ENCODE measurements around the gene MTM1. TPM values are rescaled to one million over a fixed set of nuclear protein-coding genes. Genes with fewer than 3 reads are reported as not detected.

MTM1 gene
- polyA plus RNA-seq, 1 donor from 2014 or later: 7.1 TPM

DNA sequence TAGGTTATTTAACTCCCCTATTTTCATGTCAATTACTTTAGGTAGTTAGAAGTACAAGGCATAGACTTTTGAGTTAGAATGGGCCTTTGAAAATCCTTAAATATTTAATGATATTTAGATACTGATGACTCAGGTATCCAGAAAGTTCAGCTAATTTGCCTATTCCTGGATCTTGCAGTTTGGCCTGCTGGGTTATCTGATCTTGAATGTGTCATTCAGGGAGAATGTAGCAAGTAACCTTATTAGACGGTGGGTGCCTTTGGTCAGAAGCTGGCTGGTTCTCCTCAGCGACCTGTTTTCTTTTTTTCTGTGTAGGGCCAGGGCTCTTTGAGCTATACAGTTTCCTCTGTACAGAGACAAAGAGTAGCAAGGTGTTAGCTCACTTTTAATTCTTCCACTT, 42.0 kb downstream of the MTM1 start:
- TF ChIP-seq, protein P1, sequence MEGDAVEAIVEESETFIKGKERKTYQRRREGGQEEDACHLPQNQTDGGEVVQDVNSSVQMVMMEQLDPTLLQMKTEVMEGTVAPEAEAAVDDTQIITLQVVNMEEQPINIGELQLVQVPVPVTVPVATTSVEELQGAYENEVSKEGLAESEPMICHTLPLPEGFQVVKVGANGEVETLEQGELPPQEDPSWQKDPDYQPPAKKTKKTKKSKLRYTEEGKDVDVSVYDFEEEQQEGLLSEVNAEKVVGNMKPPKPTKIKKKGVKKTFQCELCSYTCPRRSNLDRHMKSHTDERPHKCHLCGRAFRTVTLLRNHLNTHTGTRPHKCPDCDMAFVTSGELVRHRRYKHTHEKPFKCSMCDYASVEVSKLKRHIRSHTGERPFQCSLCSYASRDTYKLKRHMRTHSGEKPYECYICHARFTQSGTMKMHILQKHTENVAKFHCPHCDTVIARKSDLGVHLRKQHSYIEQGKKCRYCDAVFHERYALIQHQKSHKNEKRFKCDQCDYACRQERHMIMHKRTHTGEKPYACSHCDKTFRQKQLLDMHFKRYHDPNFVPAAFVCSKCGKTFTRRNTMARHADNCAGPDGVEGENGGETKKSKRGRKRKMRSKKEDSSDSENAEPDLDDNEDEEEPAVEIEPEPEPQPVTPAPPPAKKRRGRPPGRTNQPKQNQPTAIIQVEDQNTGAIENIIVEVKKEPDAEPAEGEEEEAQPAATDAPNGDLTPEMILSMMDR (IDR thresholded peaks at IDR 0.05; ENCODE audit: poor library complexity, severe bottlenecking): no peak
- no peak for TF ChIP-seq RAD21 (conservative IDR thresholded peaks at IDR 0.05)
- no peak for TF ChIP-seq MXI1 (conservative IDR thresholded peaks at IDR 0.05; ENCODE audit: poor library complexity, severe bottlenecking)
- no peak for TF ChIP-seq EZH2 (IDR thresholded peaks at IDR 0.05; ENCODE audit: borderline replicate concordance, insufficient read depth, low read length, poor library complexity, severe bottlenecking)
- no peak for TF ChIP-seq TAF1 (IDR thresholded peaks at IDR 0.05; ENCODE audit: low read depth)
- TF ChIP-seq, protein P2, sequence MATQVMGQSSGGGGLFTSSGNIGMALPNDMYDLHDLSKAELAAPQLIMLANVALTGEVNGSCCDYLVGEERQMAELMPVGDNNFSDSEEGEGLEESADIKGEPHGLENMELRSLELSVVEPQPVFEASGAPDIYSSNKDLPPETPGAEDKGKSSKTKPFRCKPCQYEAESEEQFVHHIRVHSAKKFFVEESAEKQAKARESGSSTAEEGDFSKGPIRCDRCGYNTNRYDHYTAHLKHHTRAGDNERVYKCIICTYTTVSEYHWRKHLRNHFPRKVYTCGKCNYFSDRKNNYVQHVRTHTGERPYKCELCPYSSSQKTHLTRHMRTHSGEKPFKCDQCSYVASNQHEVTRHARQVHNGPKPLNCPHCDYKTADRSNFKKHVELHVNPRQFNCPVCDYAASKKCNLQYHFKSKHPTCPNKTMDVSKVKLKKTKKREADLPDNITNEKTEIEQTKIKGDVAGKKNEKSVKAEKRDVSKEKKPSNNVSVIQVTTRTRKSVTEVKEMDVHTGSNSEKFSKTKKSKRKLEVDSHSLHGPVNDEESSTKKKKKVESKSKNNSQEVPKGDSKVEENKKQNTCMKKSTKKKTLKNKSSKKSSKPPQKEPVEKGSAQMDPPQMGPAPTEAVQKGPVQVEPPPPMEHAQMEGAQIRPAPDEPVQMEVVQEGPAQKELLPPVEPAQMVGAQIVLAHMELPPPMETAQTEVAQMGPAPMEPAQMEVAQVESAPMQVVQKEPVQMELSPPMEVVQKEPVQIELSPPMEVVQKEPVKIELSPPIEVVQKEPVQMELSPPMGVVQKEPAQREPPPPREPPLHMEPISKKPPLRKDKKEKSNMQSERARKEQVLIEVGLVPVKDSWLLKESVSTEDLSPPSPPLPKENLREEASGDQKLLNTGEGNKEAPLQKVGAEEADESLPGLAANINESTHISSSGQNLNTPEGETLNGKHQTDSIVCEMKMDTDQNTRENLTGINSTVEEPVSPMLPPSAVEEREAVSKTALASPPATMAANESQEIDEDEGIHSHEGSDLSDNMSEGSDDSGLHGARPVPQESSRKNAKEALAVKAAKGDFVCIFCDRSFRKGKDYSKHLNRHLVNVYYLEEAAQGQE (IDR thresholded peaks at IDR 0.05; ENCODE audit: borderline replicate concordance): no peak
- no peaks in the 10 kb centered on the region for H3K27me3 ChIP-seq (ENCODE audit: insufficient read depth, low read depth, low read length)
- no peaks in the 10 kb centered on the region for H3K79me2 ChIP-seq (replicated peaks; ENCODE audit: insufficient read depth, low read length)
- H2AFZ ChIP-seq (ENCODE audit: low read depth, low read length): no peak overlapping the region
- H3K9me2 ChIP-seq (ENCODE audit: insufficient read depth, low read length): no peaks in the 10 kb centered on the region
- no peaks in the 10 kb centered on the region for H3K36me3 ChIP-seq (ENCODE audit: insufficient read depth, low read length)
- no peak overlapping the region for H3K9ac ChIP-seq (ENCODE audit: low read length)
- H3K4me3 ChIP-seq (ENCODE audit: low read length): no peak overlapping the region
- no peaks in the 10 kb centered on the region for H3F3A ChIP-seq (ENCODE audit: insufficient read depth, low read length, poor library complexity, severe bottlenecking)
- no peaks in the 10 kb centered on the region for H4K20me1 ChIP-seq (ENCODE audit: insufficient read depth)
- H3K9me3 ChIP-seq (ENCODE audit: low read length): no peaks in the 10 kb centered on the region
- no peak overlapping the region for H3K4me2 ChIP-seq (ENCODE audit: low read length)
- H3K27ac ChIP-seq (ENCODE audit: low read length): peak overlapping the region; percentile 60

DNA sequence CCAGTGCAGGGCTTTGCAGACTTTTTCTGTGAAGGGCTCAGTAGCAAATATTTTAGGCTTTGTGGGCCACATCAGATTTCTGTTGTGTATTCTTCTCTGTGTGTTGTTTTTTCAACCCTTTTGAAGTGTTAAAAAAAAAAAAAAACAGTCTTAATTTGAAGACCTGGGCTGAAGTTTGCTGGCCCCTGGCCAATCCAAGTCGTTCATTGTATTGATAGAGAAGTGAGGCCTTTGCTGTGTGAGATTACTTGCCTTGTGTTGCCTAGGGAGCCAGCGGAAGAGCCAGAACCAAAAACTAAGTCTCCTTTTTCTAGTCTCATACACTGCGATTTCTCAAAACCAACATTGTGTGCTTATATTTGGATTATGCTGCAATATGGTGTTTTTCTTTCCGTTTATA, 46.9 kb downstream of the MTM1 start:
- Histone ChIP-seq H3K9ac (ENCODE audit: low read length) (no peak overlapping the region), H2AFZ (ENCODE audit: low read depth, low read length) (no peak overlapping the region), H3K9me3 (ENCODE audit: low read length) (no peaks in the 10 kb centered on the region), H3K36me3 (ENCODE audit: insufficient read depth, low read length) (no peaks in the 10 kb centered on the region), H3F3A (ENCODE audit: insufficient read depth, low read length, poor library complexity, severe bottlenecking) (no peaks in the 10 kb centered on the region), H3K4me3 (ENCODE audit: low read length) (no peak overlapping the region), H3K9me2 (ENCODE audit: insufficient read depth, low read length) (no peaks in the 10 kb centered on the region), H3K4me2 (ENCODE audit: low read length) (no peak overlapping the region), H4K20me1 (ENCODE audit: insufficient read depth) (no peaks in the 10 kb centered on the region), H3K27ac (ENCODE audit: low read length) (no peak overlapping the region), H3K79me2 (replicated peaks; ENCODE audit: insufficient read depth, low read length) (no peaks in the 10 kb centered on the region), H3K27me3 (ENCODE audit: insufficient read depth, low read depth, low read length) (no peaks in the 10 kb centered on the region)
- TF ChIP-seq EP300 (conservative IDR thresholded peaks at IDR 0.05; ENCODE audit: poor library complexity, severe bottlenecking) (no peak), EZH2 (IDR thresholded peaks at IDR 0.05; ENCODE audit: borderline replicate concordance, insufficient read depth, low read length, poor library complexity, severe bottlenecking) (no peak), SMC3 (conservative IDR thresholded peaks at IDR 0.05; ENCODE audit: poor library complexity) (no peak), POLR2AphosphoS5 (IDR thresholded peaks at IDR 0.05) (no peak), TAF1 (IDR thresholded peaks at IDR 0.05; ENCODE audit: low read depth) (no peak), RAD21 (conservative IDR thresholded peaks at IDR 0.05) (no peak), MXI1 (conservative IDR thresholded peaks at IDR 0.05; ENCODE audit: poor library complexity, severe bottlenecking) (no peak)
- TF ChIP-seq, protein P1 (IDR thresholded peaks at IDR 0.05; ENCODE audit: poor library complexity, severe bottlenecking): no peak
- TF ChIP-seq, protein P2 (IDR thresholded peaks at IDR 0.05; ENCODE audit: borderline replicate concordance): no peak

All from neural cell (in vitro differentiated cells).